Astrocyte (in vitro differentiated cells and primary cell): ENCODE results near the gene CPPED1. TPM values are rescaled to one million over a fixed set of nuclear protein-coding genes. Genes with fewer than 3 reads are reported as not detected.

Source experiments
- DNase-seq: peaks from one replicate; pipeline ENCODE4 v3.0.0-alpha.2; 2010; ENCODE audit warnings: low read depth
- FAIRE-seq: peaks from 2 replicates; lab custom pipeline; 2011; peaks lifted over from hg19 to GRCh38; lab: Jason Lieb, UNC
- H2AFZ ChIP-seq: 2 replicates; pipeline ENCODE4 v1.6.0; 2012; ENCODE audit warnings: low read depth, low read length, inconsistent platforms
- H3K27ac ChIP-seq: 2 replicates; pipeline ENCODE4 v1.5.1; 2011; ENCODE audit warnings: low read depth, low read length, inconsistent platforms
- H3K27me3 ChIP-seq: 2 replicates; pipeline ENCODE4 v1.6.0; 2011; ENCODE audit warnings: low read length, inconsistent platforms; ENCODE audit not compliant: insufficient read depth
- H3K36me3 ChIP-seq: 2 replicates; pipeline ENCODE4 v1.5.1; 2011; ENCODE audit warnings: low read length, inconsistent platforms; ENCODE audit not compliant: insufficient read depth
- H3K4me1 ChIP-seq: 2 replicates; pipeline ENCODE4 v1.5.1; 2011; ENCODE audit warnings: low read length, inconsistent platforms; ENCODE audit not compliant: insufficient read depth
- H3K4me2 ChIP-seq: 2 replicates; pipeline ENCODE4 v1.6.0; 2012; ENCODE audit warnings: low read length, inconsistent platforms
- H3K4me3 ChIP-seq: 2 replicates; pipeline ENCODE4 v1.5.1; 2011; ENCODE audit warnings: low read depth, mild to moderate bottlenecking, low read length, inconsistent platforms; ENCODE audit not compliant: insufficient read depth
- H3K79me2 ChIP-seq: 2 replicates; pipeline ENCODE4 v1.6.0; 2012; ENCODE audit warnings: mild to moderate bottlenecking, low read length, inconsistent platforms; ENCODE audit not compliant: insufficient read depth
- H3K9ac ChIP-seq: 2 replicates; pipeline ENCODE4 v1.6.0; 2012; ENCODE audit warnings: mild to moderate bottlenecking, low read length, inconsistent platforms
- H3K9me3 ChIP-seq: 2 replicates; pipeline ENCODE4 v1.5.1; 2012; ENCODE audit warnings: low read depth, mild to moderate bottlenecking, low read length, inconsistent platforms; ENCODE audit not compliant: insufficient read depth
- H4K20me1 ChIP-seq: 2 replicates; pipeline ENCODE4 v1.6.0; 2012; ENCODE audit warnings: low read length, inconsistent platforms; ENCODE audit not compliant: insufficient read depth
- H3K27ac Mint-ChIP-seq: one replicate; pipeline ENCODE4 v1.8.0; 2021; ENCODE audit warnings: mild to moderate bottlenecking, mixed read lengths; ENCODE audit not compliant: unreplicated experiment
- H3K27me3 Mint-ChIP-seq: one replicate; pipeline ENCODE4 v1.8.0; 2021; ENCODE audit warnings: low read depth, mixed read lengths; ENCODE audit not compliant: unreplicated experiment
- H3K36me3 Mint-ChIP-seq: one replicate; pipeline ENCODE4 v1.8.0; 2021; ENCODE audit warnings: low read depth, mixed read lengths; ENCODE audit not compliant: unreplicated experiment
- H3K4me1 Mint-ChIP-seq: one replicate; pipeline ENCODE4 v1.8.0; 2021; ENCODE audit warnings: low read depth, mixed read lengths; ENCODE audit not compliant: unreplicated experiment
- H3K4me3 Mint-ChIP-seq: one replicate; pipeline ENCODE4 v1.8.0; 2021; ENCODE audit warnings: mild to moderate bottlenecking, moderate library complexity, mixed read lengths; ENCODE audit not compliant: unreplicated experiment
- H3K9me3 Mint-ChIP-seq: one replicate; pipeline ENCODE4 v1.8.0; 2021; ENCODE audit warnings: mild to moderate bottlenecking, mixed read lengths; ENCODE audit not compliant: unreplicated experiment
- CTCF ChIP-seq: IDR thresholded peaks from 2 replicates; pipeline ENCODE4 v1.5.1; 2011; ENCODE audit warnings: low read depth, mild to moderate bottlenecking, inconsistent platforms, low read length, moderate library complexity; ENCODE audit not compliant: insufficient read depth
- EZH2 ChIP-seq: IDR thresholded peaks from 2 replicates; pipeline ENCODE4 v1.6.1; 2012; ENCODE audit warnings: mild to moderate bottlenecking, low read length, inconsistent platforms; ENCODE audit not compliant: insufficient read depth
- total RNA-seq: library from RNA; stranded (reverse); gene quantifications from 2 replicates; pipeline ENCODE4 v1.2.1, GENCODE V29; 2021

The CPPED1 gene
- total RNA-seq, 1 donor from 2014 or later, result 28.5 TPM

GRCh38 chr16:12752159-12752558 is 51.5 kb downstream of the CPPED1 start:
- Mint-ChIP-seq H3K36me3 (peaks cover 2% of the 10 kb centered on the region), H3K4me1 (peaks cover 3% of the 10 kb centered on the region), H3K4me3 (no peak overlapping the region), H3K9me3 (peaks cover 3% of the 10 kb centered on the region), H3K27ac (no peak overlapping the region), H3K27me3 (no peaks in the 10 kb centered on the region)
- DNase-seq (no peak), FAIRE-seq (no peak)
- Histone ChIP-seq H3K27me3 (no peaks in the 10 kb centered on the region), H3K79me2 (no peaks in the 10 kb centered on the region), H3K4me3 (no peak overlapping the region), H3K27ac (no peak overlapping the region), H3K4me1 (no peaks in the 10 kb centered on the region), H3K36me3 (no peaks in the 10 kb centered on the region), H3K9ac (no peak overlapping the region), H2AFZ (no peak overlapping the region), H4K20me1 (no peaks in the 10 kb centered on the region), H3K4me2 (no peak overlapping the region), H3K9me3 (no peaks in the 10 kb centered on the region)
- TF ChIP-seq CTCF (no peak), EZH2 (no peak)

DNA sequence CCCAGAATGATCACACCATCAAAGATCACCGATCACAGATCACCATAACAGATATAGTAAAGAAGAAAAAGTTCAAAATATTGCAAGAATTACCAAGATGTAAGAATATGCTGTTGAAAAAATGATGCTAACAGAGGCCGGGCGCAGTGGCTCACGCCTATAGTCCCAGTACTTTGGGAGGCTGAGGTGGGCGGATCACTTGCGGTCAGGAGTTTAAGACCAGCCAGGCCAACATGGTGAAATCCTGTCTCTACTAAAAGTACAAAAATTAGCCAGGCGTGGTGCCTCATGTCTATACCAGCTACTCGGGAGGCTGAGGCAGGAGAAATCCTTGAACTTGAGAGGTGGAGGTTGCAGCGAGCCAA is 53.2 kb downstream of the CPPED1 start:
- H2AFZ ChIP-seq, result no peak overlapping the region
- Mint-ChIP-seq H3K4me3 (no peak overlapping the region), H3K27me3 (no peaks in the 10 kb centered on the region), H3K4me1 (peaks cover 3% of the 10 kb centered on the region), H3K27ac (no peak overlapping the region), H3K9me3 (peaks cover 2% of the 10 kb centered on the region), H3K36me3 (peaks cover 4% of the 10 kb centered on the region)
- H3K4me1 ChIP-seq, result no peaks in the 10 kb centered on the region
- H3K27me3 ChIP-seq, result no peaks in the 10 kb centered on the region
- DNase-seq (no peak), FAIRE-seq (no peak)
- no peaks in the 10 kb centered on the region for H4K20me1 ChIP-seq
- H3K9ac ChIP-seq, result no peak overlapping the region
- H3K36me3 ChIP-seq, result no peaks in the 10 kb centered on the region
- H3K27ac ChIP-seq, result no peak overlapping the region
- no peak for TF ChIP-seq CTCF
- TF ChIP-seq EZH2, result no peak
- H3K79me2 ChIP-seq, result no peaks in the 10 kb centered on the region
- H3K4me2 ChIP-seq, result no peak overlapping the region
- H3K9me3 ChIP-seq, result no peaks in the 10 kb centered on the region
- no peak overlapping the region for H3K4me3 ChIP-seq

GRCh38 chr16:12749076-12749475 is 54.6 kb downstream of the CPPED1 start:
- H3K36me3 Mint-ChIP-seq, result peaks cover 14% of the 10 kb centered on the region
- Histone ChIP-seq H3K9me3 (peaks cover 5% of the 10 kb centered on the region), H3K27me3 (no peaks in the 10 kb centered on the region), H3K79me2 (no peaks in the 10 kb centered on the region), H3K9ac (no peak overlapping the region), H3K4me2 (no peak overlapping the region), H3K4me3 (no peak overlapping the region), H2AFZ (no peak overlapping the region), H3K4me1 (no peaks in the 10 kb centered on the region), H3K36me3 (no peaks in the 10 kb centered on the region), H3K27ac (no peak overlapping the region), H4K20me1 (no peaks in the 10 kb centered on the region)
- H3K4me1 Mint-ChIP-seq, result peaks cover 3% of the 10 kb centered on the region
- H3K4me3 Mint-ChIP-seq, result no peak overlapping the region
- no peaks in the 10 kb centered on the region for H3K27me3 Mint-ChIP-seq
- no peak for DNase-seq
- FAIRE-seq, result no peak
- TF ChIP-seq CTCF (no peak), EZH2 (no peak)
- no peak overlapping the region for H3K27ac Mint-ChIP-seq
- H3K9me3 Mint-ChIP-seq, result peaks cover 13% of the 10 kb centered on the region
